PC-9 (cell line): ENCODE measurements around the gene TGIF1. TPM values are rescaled to one million over a fixed set of nuclear protein-coding genes. Genes with fewer than 3 reads are reported as not detected.

ENCODE experiments used
- BruUV-seq: library from RNA; stranded (reverse); fragments of 400-500 nt; replicated peaks from 2 replicates; lab custom pipeline; 2021; lab: Mats Ljungman, UMichigan
- CTCF ChIA-PET: fragments of 300-600 bp; sonication (Branson Sonifier 250); formaldehyde crosslinking; loops from one replicate; lab custom pipeline; 2022; ENCODE audit warnings: antibody characterized with exemption; lab: Charles Lee
- POLR2A ChIA-PET: fragments of 300-600 bp; sonication (Branson Sonifier 250); formaldehyde crosslinking; loops from one replicate; lab custom pipeline; 2022; ENCODE audit warnings: antibody characterized with exemption; ENCODE audit not compliant: unreplicated experiment; lab: Charles Lee
- DNase-seq, 2 experiments: peaks; one replicate each; pipeline versions ENCODE4 v3.0.0 to v3.0.0-alpha.2; 2015 to 2022; ENCODE audit warnings: mixed read lengths in 1 of 2
- H2AFZ ChIP-seq: fragments of 200-600 bp; sonication (generic); 2 replicates; pipeline ENCODE4 v1.8.1; 2017; ENCODE audit warnings: antibody characterized with exemption
- H3F3A ChIP-seq: fragments of 200-600 bp; sonication (generic); 2 replicates; pipeline ENCODE4 v1.8.1; 2017; ENCODE audit warnings: antibody characterized with exemption, mild to moderate bottlenecking, low read depth; ENCODE audit not compliant: insufficient read depth
- H3K27ac ChIP-seq: fragments of 200-600 bp; sonication (generic); 2 replicates; pipeline ENCODE4 v1.6.1; 2016; ENCODE audit warnings: mixed run types
- H3K27me3 ChIP-seq: fragments of 200-600 bp; sonication (generic); 2 replicates; pipeline ENCODE4 v1.6.1; 2016; ENCODE audit warnings: low read depth, mixed run types; ENCODE audit not compliant: insufficient read depth
- H3K36me3 ChIP-seq: fragments of 200-600 bp; sonication (generic); 2 replicates; pipeline ENCODE4 v1.6.1; 2016; ENCODE audit warnings: low read depth, mixed run types
- H3K4me1 ChIP-seq: fragments of 200-600 bp; sonication (generic); replicated peaks from 2 replicates; pipeline ENCODE4 v1.6.1; 2016; ENCODE audit warnings: mixed run types; ENCODE audit not compliant: insufficient read depth
- H3K4me2 ChIP-seq: fragments of 200-600 bp; sonication (generic); 2 replicates; pipeline ENCODE4 v1.6.1; 2017; ENCODE audit warnings: mixed run types
- H3K4me3 ChIP-seq: fragments of 200-600 bp; sonication (generic); 2 replicates; pipeline ENCODE4 v1.6.1; 2016; ENCODE audit warnings: mixed run types
- H3K79me2 ChIP-seq: fragments of 200-600 bp; sonication (generic); 2 replicates; pipeline ENCODE4 v1.6.1; 2017; ENCODE audit warnings: low read depth, mixed run types
- H3K9me2 ChIP-seq: fragments of 200-600 bp; sonication (generic); 2 replicates; pipeline ENCODE4 v1.8.1; 2017; ENCODE audit warnings: mild to moderate bottlenecking; ENCODE audit not compliant: insufficient read depth
- H3K9me3 ChIP-seq: fragments of 200-600 bp; sonication (generic); 2 replicates; pipeline ENCODE4 v1.8.1; 2016; ENCODE audit warnings: low read depth; ENCODE audit not compliant: insufficient read depth
- H4K20me1 ChIP-seq: fragments of 200-600 bp; sonication (generic); 2 replicates; pipeline ENCODE4 v1.8.1; 2017; ENCODE audit not compliant: insufficient read depth
- EZH2 ChIP-seq: fragments of 200-600 bp; sonication (generic); IDR thresholded peaks from 2 replicates; pipeline ENCODE4 v1.8.0; 2017; ENCODE audit warnings: antibody characterized with exemption, low read depth
- intact Hi-C: fragments of 100-400 bp; cut with micrococcal nuclease; formaldehyde crosslinking; loops from one replicate; pipeline ENCODE4 v1.10.0; 2022; ENCODE audit not compliant: unreplicated experiment
- total RNA-seq: library from RNA; stranded (reverse); gene quantifications from 2 replicates; pipeline ENCODE4 v1.2.3, GENCODE V29; 2021
- TF ChIP-seq, protein P1 (sequence below): fragments of 200-600 bp; sonication (generic); conservative IDR thresholded peaks from 2 replicates; pipeline ENCODE4 v1.6.1; 2017; ENCODE audit warnings: mixed run types, antibody characterized with exemption, mild to moderate bottlenecking, moderate library complexity

The TGIF1 gene
- total RNA-seq, 1 experiment from 2014 or later: 203 TPM

DNA sequence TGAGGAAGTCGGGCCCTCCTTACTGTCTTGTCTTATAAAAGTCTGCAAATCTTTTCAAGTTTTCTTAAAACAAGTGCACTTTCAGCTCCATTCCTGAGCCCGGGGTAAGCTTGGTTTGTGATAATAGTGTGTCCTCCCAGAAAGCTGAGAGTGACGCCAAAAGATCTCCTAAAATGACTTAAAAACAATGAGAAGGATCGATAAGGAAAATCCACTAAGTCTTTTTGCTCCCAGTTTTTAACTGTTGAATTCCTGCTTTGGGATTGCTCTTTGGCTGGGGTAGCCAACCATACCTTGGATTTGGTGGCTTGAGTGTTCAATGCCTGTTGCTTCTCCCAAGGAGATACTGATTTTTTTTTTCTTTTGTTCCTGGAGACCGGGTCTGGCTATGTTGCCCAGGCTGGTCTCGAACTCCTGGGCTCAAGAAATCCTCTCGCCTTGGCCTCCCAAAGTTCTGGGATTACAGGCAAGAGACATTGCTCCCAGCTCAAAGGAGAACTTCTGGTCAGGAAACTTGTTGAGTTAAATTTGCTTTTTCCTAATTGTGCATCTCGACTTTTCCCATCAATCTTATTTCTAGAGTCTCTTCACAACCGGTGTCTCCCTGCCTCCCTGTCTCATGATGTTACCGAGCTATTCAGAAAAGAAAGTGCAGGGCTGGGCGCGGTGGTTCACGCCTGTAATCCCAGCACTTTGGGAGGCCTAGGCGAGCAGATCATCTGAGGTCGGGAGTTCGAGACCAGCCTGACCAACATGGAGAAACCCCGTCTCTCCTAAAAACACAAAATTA, 3.0 kb downstream of the TGIF1 start:
- TF ChIP-seq, protein P1, sequence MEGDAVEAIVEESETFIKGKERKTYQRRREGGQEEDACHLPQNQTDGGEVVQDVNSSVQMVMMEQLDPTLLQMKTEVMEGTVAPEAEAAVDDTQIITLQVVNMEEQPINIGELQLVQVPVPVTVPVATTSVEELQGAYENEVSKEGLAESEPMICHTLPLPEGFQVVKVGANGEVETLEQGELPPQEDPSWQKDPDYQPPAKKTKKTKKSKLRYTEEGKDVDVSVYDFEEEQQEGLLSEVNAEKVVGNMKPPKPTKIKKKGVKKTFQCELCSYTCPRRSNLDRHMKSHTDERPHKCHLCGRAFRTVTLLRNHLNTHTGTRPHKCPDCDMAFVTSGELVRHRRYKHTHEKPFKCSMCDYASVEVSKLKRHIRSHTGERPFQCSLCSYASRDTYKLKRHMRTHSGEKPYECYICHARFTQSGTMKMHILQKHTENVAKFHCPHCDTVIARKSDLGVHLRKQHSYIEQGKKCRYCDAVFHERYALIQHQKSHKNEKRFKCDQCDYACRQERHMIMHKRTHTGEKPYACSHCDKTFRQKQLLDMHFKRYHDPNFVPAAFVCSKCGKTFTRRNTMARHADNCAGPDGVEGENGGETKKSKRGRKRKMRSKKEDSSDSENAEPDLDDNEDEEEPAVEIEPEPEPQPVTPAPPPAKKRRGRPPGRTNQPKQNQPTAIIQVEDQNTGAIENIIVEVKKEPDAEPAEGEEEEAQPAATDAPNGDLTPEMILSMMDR: no peak
- no peak for TF ChIP-seq EZH2
- CTCF ChIA-PET: interaction anchor here (0.7 to 2.4 kb wide), 4 partner anchors 41 to 460 kb away, joined by 3 to 13 read pairs (median 4); no protein-coding TSS in a partner anchor
- DNase-seq: no peak

DNA sequence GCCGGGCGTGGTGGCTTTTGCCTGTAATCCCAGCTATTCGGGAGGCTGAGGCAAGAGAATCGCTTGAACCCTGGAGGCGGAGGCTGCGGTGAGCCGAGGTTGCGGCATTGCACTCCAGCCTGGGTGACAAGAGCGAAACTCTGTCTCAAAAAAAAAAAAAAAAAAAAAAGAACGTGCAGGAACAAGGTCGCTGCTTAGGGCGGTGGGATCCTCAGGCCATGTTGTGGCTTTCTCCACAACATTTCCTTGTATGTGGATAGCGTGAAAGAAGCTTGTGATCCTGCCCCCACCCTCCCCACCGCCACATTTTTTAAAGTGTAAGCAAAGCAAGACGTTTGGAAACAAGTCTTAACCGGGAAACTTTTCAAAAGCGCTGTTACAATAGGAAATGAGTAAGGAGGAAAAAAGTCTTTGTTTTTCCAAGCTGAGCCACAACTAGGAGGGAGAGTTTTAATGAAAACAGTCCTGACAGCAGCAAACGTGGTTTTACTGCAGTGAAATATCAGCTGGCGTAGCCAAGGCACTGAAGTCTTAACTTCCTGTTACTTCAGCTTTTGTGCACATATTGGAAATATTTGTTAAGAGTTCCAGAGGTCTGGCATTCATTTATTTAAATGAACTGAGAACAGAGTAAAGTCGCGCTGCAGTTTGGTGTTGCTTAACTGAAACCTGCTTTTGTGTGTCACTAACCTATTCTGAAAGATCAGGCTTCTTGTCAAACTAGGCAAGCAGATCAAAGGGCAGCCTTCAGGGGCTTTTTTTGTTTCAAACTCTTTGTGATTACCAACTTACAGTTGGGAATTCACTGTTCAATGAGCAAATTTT, 3.8 kb downstream of the TGIF1 start:
- DNase-seq: peak; percentile 61 to 83
- Histone ChIP-seq H3K9me3 (no peaks in the 10 kb centered on the region), H3K4me3 (peak overlapping the region; percentile 83), H3K36me3 (peaks cover 41% of the 10 kb centered on the region), H4K20me1 (peaks cover 42% of the 10 kb centered on the region), H3K79me2 (peaks cover 96% of the 10 kb centered on the region), H3F3A (peaks cover 72% of the 10 kb centered on the region), H3K9me2 (no peaks in the 10 kb centered on the region), H3K27ac (peak overlapping the region; percentile 96), H3K4me1 (peaks cover 42% of the 10 kb centered on the region), H3K27me3 (no peaks in the 10 kb centered on the region; the same call in 1 of the 2 replicates), H3K4me2 (peak overlapping the region; percentile 84), H2AFZ (no peak overlapping the region)
- intact Hi-C loops: loop anchor here (1.0 to 5.0 kb wide), 5 partner anchors 133 to 319 kb away; no protein-coding TSS in a partner anchor
- no TSS peak for BruUV-seq
- ChIA-PET CTCF (interaction anchor here (0.6 to 2.4 kb wide), 6 partner anchors 42 to 460 kb away, joined by 3 to 13 read pairs (median 4); no protein-coding TSS in a partner anchor), POLR2A (interaction anchor here (0.6 to 1.3 kb wide), 12 partner anchors 12 to 341 kb away, joined by 3 to 17 read pairs (median 6); no protein-coding TSS in a partner anchor)
- no peak for TF ChIP-seq EZH2
- TF ChIP-seq, protein P1: no peak

More for the DNA sequence above, 3.0 kb downstream of the TGIF1 start:
- H2AFZ ChIP-seq: no peak overlapping the region
- peak overlapping the region; percentile 96 for H3K27ac ChIP-seq
- H3K4me3 ChIP-seq: peak overlapping the region; percentile 83
- H3K9me2 ChIP-seq: no peaks in the 10 kb centered on the region
- peaks cover 33% of the 10 kb centered on the region for H3K36me3 ChIP-seq
- peaks cover 34% of the 10 kb centered on the region for H3K4me1 ChIP-seq
- H4K20me1 ChIP-seq: peaks cover 34% of the 10 kb centered on the region
- intact Hi-C loops: loop anchor here (5.0 kb wide), 1 partner anchor 319 kb away; no protein-coding TSS in a partner anchor
- no peaks in the 10 kb centered on the region for H3K9me3 ChIP-seq
- H3F3A ChIP-seq: peaks cover 70% of the 10 kb centered on the region
- peak overlapping the region; percentile 84 for H3K4me2 ChIP-seq
- no TSS peak for BruUV-seq
- H3K79me2 ChIP-seq: peaks cover 92% of the 10 kb centered on the region
- POLR2A ChIA-PET: interaction anchor here (0.6 to 1.0 kb wide), 11 partner anchors 13 to 319 kb away, joined by 3 to 17 read pairs (median 6); no protein-coding TSS in a partner anchor
- no peaks in the 10 kb centered on the region; the same call in 1 of the 2 replicates for H3K27me3 ChIP-seq
